Tracheal epithelial cell (primary cell): ENCODE data around the gene ROBO2. TPM values are rescaled to one million over a fixed set of nuclear protein-coding genes. Genes with fewer than 3 reads are reported as not detected.

ENCODE experiments used
- total RNA-seq: library from RNA; depleted of rRNA; stranded (reverse); fragments of >200 nt; gene quantifications from 2 replicates; pipeline ENCODE4 v1.2.1, GENCODE V29; 2014

The ROBO2 gene, protein sequence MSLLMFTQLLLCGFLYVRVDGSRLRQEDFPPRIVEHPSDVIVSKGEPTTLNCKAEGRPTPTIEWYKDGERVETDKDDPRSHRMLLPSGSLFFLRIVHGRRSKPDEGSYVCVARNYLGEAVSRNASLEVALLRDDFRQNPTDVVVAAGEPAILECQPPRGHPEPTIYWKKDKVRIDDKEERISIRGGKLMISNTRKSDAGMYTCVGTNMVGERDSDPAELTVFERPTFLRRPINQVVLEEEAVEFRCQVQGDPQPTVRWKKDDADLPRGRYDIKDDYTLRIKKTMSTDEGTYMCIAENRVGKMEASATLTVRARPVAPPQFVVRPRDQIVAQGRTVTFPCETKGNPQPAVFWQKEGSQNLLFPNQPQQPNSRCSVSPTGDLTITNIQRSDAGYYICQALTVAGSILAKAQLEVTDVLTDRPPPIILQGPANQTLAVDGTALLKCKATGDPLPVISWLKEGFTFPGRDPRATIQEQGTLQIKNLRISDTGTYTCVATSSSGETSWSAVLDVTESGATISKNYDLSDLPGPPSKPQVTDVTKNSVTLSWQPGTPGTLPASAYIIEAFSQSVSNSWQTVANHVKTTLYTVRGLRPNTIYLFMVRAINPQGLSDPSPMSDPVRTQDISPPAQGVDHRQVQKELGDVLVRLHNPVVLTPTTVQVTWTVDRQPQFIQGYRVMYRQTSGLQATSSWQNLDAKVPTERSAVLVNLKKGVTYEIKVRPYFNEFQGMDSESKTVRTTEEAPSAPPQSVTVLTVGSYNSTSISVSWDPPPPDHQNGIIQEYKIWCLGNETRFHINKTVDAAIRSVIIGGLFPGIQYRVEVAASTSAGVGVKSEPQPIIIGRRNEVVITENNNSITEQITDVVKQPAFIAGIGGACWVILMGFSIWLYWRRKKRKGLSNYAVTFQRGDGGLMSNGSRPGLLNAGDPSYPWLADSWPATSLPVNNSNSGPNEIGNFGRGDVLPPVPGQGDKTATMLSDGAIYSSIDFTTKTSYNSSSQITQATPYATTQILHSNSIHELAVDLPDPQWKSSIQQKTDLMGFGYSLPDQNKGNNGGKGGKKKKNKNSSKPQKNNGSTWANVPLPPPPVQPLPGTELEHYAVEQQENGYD (N-terminal part only)
- total RNA-seq: 0.21 and 0.96 TPM in 2 replicates

DNA sequence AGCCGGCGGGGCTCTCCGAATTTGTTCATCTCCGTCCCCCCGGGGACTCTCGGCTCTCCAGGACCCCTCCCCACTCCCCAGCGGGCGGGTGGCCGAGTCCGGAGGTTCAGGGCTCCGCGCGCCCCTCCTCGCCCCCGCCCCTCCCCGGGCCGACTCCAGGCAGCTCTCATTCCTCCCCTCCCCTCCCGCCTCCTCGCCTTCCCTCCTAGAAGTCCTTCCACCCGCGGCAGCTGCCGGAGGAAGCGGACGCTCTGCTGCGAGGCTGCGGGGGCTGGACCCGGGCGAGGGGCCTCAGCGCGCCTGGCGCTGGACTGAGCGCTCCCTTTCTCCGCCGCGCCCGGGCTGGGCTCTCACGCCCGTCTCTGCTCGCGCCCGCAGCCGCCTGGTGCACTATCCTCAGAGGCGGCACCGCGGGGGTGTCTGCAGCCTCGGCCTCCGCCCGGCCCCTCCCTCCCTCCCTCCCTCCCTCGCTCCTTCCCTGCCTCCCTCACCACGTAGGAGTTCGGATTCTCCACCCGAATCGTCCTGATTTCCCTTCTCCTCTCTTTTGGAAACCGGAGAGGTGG lies at the start of gene ROBO2:
Gene ROBO2 (plus strand): TSS at position 494 of the 566 bp plus-strand sequence. CDS start 687 bp downstream, outside the sequence.

